Activated CD4-positive, alpha-beta T cell treated with anti-CD3 and anti-CD28 coated beads, Interleukin-2, amount 50 U/mL, for 1 hour (primary cell): ENCODE measurements around the gene KIAA1958.
"Not testable (repeated sequence)": the region's sequence is repeated elsewhere in the genome, so short reads cannot be mapped to it uniquely, and the experiment has no call there.

Experiments used
- DNase-seq: peaks from one replicate; pipeline ENCODE4 v3.0.0-alpha.2; 2020

KIAA1958 gene

DNA sequence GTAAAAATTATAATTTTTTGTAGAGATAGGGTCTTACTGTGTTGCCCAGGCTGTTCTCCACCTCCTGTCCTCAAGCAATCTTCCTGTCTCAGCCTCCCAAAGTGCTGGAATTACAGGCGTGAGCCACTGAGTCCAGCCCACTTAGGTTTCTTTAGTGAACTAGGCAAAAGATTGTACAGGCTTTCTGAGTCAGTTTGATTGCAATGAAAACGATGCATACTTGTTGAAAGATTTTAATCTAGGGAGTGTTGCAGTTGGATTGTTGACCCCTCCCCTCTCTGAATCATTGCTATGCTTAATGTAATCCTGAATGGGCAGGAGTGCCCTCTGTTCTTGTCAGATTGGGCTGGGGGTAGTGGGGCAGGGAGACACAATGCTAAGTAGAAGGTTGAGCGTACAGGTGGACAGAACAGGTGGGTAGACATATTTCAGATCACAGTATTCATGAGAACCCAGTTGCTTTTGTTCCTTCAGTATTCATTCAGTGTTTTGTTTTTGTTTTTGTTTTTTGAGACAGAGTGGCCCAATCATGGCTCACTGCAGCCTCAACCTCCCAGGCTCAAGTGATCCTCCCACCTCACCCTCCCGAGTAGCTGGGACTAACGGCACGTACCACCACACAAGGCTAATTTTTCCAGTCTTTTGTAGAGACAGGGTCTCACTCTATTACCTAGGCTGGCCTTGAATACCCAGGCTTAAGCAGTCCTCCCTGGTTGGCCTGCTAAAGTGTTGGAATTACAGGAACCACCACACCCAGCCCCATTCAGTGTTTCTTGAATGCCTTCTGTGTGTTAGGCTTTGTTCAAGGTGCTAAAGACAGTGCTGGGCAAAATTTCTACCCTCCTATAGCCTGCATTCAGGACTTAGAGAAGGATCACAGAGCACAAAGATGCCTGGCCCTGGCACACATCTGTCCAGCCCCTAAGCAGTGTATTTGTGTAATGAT lies 70.1 kb downstream of the KIAA1958 start:
- DNase-seq: no peak

- DNase-seq: no peak
Observed at GRCh38 chr9:112558476-112558875, 71.8 kb downstream of the KIAA1958 start.

GRCh38 chr9:112558978-112559377 lies 72.4 kb downstream of the KIAA1958 start:
- DNase-seq: no peak

- DNase-seq: no peak
Observed at GRCh38 chr9:112559629-112560413, 73.2 kb downstream of the KIAA1958 start.

- DNase-seq: no peak
Observed at GRCh38 chr9:112562235-112562958, 75.8 kb downstream of the KIAA1958 start.

GRCh38 chr9:112569186-112569585 lies 82.6 kb downstream of the KIAA1958 start:
- no peak for DNase-seq

GRCh38 chr9:112570671-112571167 lies 84.1 kb downstream of the KIAA1958 start:
- no peak for DNase-seq

- DNase-seq: no peak
Observed at GRCh38 chr9:112571624-112572355, 85.2 kb downstream of the KIAA1958 start.

GRCh38 chr9:112572416-112572815 lies 85.8 kb downstream of the KIAA1958 start:
- DNase-seq: no peak

DNA sequence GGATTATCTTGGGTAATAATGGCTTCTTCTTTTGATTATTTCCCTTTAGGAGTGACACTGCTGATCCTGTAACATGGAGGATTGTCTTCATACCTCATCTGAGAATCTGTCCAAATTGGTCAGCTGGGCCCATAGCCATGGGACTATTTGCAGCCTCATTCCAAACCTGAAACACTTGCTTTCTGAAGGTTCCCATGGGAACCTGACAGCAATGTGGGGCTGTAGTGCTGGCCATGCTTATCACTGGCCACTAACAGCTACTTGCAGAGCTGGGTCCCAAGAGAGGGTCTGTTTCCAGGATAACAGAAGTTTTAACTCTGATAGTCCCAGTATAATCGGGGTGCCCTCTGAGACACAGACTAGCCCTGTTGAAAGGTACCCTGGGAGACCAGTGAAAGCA lies 87.4 kb downstream of the KIAA1958 start:
- no peak for DNase-seq

DNA sequence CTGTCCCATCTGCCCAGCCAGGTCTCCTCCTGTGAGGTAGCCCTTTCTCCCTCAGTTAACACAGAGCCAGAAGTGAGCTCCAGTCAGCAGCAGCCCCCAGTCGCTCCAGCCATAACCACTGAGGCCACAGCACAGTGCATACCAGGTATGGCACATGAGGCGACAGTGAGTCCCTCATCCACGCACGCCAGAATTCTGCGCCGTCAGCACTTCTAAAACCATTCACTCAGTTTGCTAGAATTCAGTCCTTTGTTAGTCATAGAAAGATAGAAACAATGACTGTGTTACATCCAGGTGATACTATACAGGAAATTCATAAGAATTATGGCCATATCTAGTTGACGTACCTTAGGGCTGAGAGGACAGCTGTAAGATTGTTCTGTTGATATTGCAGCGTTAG lies 88.5 kb downstream of the KIAA1958 start:
- no peak for DNase-seq

DNA sequence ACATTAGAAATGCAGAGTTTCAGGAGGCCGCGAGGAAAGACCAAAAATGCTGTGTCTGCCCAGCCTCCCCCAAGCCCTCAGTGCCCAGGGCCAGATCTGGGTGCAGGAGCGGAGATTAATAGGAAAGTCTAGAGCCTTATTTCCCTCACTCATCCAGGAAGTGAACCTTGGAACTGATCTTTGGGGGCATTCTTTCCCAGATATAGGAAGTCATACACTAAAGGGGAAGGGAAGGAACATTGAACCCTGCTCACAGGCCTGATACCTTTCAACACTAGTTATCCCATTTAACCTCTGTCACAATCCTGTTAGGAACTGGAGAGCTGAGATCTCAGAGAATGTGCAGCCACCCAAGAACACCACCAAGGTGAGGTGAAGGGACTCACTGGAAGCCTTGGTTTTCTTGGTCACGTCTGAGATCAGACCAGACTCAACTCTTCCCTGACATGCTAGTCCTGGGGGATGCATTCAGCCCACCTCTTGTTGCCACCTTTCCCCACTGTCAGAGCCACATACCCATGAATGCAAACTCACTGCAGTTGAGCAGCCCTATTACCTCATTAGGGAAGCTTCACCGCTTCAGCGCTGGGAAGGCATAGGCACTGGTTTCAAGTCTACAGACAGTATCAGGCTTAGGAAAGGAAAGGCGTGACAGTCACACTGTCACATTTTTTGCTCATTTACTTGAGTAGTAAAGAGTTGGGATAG lies 95.0 kb downstream of the KIAA1958 start:
- DNase-seq: no peak

- DNase-seq: no peak
Observed at GRCh38 chr9:112582371-112583262, 96.0 kb downstream of the KIAA1958 start.

DNA sequence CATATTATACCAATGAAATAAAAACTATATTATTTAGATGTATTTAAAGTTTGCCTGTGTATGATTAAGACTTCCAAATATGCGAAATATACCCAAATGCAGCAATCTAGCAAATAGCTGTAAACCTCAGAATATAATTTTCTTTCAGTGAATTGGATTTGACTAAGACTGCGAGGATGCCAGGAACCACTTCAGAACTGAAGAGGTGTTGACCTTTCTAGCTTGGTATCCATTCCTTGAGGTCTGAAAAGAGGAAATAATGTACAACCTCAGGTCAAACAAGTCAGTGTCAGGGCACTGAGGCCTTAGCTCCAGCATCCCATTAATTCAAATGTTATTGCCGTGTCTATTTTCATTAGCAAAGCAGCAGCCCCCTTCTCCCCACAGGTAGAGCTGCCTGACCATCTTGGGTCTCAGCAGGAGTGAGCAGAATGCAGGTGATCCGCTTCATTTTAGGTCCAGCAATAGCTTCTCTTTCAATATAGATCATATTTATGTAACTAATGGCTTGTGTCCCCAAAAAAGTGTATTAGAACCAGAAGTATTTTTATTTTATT lies 100.0 kb downstream of the KIAA1958 start:
- no peak for DNase-seq

DNA sequence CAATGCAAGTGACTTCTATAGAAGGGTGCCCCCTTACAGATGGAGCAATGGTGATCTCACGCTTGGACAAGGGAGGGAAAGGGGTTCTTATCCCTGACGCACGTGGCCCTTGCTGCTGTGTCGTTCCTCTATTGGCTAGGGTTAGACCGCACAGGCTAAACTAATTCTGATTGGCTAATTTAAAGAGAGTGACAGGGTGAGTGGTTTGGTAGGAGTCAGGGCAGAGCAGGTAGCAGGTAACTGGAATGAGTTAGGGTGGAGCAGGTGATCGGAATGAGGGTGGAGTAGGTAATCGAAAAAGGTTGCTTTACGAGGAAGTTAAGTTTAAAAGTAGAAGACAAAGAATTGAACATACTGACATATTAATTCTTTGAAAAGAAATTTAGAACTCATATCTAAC lies 105.2 kb downstream of the KIAA1958 start:
- not testable (repeated sequence) for DNase-seq

- no peak for DNase-seq
Observed at GRCh38 chr9:112599732-112600131, 113.1 kb downstream of the KIAA1958 start.

- no peak for DNase-seq
Observed at GRCh38 chr9:112601636-112602035, 115.0 kb downstream of the KIAA1958 start.

GRCh38 chr9:112604790-112605189 lies 118.2 kb downstream of the KIAA1958 start:
- no peak for DNase-seq

- DNase-seq: no peak
Observed at GRCh38 chr9:112605518-112605917, 118.9 kb downstream of the KIAA1958 start.
